Measurements from ENCODE around the gene CTNS. TPM values are rescaled to one million over a fixed set of nuclear protein-coding genes. Genes with fewer than 3 reads are reported as not detected.

Gene CTNS
- total and polyA plus RNA-seq, 2 donors from 2014 or later: 11.9 to 15.7 TPM

DNA sequence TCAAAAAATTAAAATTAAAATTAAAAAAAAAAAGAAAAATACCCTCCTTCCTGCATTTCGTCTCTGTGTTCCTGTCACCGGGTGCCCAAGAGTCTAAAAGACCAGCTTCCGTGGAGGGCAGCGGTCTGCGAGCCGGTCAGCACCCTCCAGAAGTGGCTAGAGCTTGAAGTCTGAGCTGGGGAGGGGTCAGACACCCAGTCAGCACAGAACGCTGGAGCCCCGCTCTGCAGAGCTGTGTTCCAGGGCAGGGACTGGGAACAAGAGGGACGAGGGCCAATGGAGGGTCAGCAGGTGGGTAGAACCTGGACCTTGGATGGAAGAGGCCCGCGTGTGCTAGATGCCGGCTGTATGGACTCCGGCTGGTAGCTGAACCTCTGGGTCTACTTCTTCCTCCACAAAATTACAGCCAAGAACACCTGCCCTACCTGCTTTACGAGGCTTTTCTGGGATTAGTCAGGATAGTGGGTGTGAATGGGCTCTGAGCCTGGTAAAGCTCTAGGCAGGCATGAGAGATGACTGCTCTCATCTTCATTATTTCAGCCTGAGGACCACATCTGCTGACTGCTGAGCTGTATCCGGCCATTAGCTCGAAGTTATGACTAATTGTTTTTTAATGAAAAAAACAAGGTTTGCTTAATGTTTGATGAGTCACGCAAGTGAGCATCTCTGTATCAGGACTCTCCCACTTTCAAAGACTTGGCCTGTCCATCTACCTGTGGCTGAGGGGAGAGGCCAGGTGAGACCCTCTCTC lies 33.3 kb upstream of the CTNS start:
- Histone ChIP-seq H3K36me3 (ENCODE audit: control insufficient read depth in 2 of 3, insufficient read depth in 3 of 3, low read length in 3 of 3) (peaks cover 0 to 12% (median 6%) of the 10 kb centered on the region in 3 donors), H3K9ac (ENCODE audit: low read length in 3 of 3) (no peak overlapping the region), H3K27ac (ENCODE audit: low read depth in 2 of 2, low read length in 2 of 2) (no peak overlapping the region), H3K9me3 (ENCODE audit: control insufficient read depth in 2 of 3, insufficient read depth in 1 of 3, low read length in 3 of 3) (no peaks in the 10 kb centered on the region), H3K4me3 (ENCODE audit: low read length in 3 of 3) (no peak overlapping the region), H3K27me3 (ENCODE audit: control insufficient read depth, insufficient read depth, low read length) (no peaks in the 10 kb centered on the region), H3K4me1 (ENCODE audit: control insufficient read depth in 2 of 3, insufficient read depth in 2 of 3, low read depth in 1 of 3, low read length in 3 of 3) (no peaks in the 10 kb centered on the region)
- no peak for FAIRE-seq
- intact Hi-C loops (cut with DNase I): no loop called here
- TF ChIP-seq, protein P1, sequence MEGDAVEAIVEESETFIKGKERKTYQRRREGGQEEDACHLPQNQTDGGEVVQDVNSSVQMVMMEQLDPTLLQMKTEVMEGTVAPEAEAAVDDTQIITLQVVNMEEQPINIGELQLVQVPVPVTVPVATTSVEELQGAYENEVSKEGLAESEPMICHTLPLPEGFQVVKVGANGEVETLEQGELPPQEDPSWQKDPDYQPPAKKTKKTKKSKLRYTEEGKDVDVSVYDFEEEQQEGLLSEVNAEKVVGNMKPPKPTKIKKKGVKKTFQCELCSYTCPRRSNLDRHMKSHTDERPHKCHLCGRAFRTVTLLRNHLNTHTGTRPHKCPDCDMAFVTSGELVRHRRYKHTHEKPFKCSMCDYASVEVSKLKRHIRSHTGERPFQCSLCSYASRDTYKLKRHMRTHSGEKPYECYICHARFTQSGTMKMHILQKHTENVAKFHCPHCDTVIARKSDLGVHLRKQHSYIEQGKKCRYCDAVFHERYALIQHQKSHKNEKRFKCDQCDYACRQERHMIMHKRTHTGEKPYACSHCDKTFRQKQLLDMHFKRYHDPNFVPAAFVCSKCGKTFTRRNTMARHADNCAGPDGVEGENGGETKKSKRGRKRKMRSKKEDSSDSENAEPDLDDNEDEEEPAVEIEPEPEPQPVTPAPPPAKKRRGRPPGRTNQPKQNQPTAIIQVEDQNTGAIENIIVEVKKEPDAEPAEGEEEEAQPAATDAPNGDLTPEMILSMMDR (IDR thresholded peaks at IDR 0.05; ENCODE audit: borderline replicate concordance, extremely low read depth, insufficient read depth): no peak
- peak in 1 of 5 donors; percentile 22 for DNase-seq

DNA sequence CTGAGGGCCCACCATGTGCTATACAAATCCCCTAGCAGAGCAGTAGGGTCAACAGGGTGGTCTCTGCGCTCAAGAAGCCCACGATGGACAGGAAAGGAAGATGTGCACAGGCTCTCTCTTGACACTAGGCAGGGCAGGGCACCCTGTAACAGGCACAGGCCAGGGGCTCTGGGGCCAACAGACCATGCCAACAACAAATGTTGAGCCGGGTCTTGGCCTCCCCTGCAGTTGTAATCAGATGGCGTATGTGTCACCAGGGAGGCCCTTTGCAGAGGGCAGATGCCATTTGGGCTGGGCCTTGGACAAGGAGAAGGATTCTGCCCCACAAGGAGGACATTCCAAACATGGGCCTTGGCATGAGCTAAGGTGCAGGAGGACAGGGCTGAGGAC lies 32.7 kb upstream of the CTNS start:
- TF ChIP-seq, protein P1 (IDR thresholded peaks at IDR 0.05; ENCODE audit: borderline replicate concordance, extremely low read depth, insufficient read depth): no peak
- FAIRE-seq: no peak

DNA sequence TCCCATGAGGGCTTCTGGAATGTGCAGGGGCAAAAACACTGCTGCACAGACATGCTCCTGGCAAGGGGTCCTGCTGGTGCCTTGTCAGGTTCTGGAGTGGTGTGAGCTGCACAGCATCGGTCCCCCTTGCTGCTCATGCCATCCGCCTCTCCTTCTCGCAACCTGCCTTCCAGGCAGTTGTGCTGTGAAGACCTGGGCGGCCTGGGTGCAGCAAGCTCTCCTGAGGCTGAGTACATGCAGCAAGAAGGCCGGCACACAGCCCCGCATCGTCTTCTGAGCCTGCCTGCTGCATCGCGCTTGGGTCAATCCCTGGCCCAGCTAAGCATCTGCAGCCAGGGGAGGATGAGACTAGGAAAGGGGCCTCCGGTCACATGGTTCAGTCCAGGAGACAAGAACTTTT lies 26.9 kb upstream of the CTNS start:
- intact Hi-C loops (cut with DNase I): no loop called here
- peaks cover 0 to 48% (median 32%) of the 10 kb centered on the region in 3 donors for H3K36me3 ChIP-seq (ENCODE audit: control insufficient read depth in 2 of 3, insufficient read depth in 3 of 3, low read length in 3 of 3)

More for the DNA sequence above, 32.7 kb upstream of the CTNS start:
- Histone ChIP-seq H3K9me3 (ENCODE audit: control insufficient read depth in 2 of 3, insufficient read depth in 1 of 3, low read length in 3 of 3) (no peaks in the 10 kb centered on the region), H3K4me1 (ENCODE audit: control insufficient read depth in 2 of 3, insufficient read depth in 2 of 3, low read depth in 1 of 3, low read length in 3 of 3) (no peaks in the 10 kb centered on the region), H3K27ac (ENCODE audit: low read depth in 2 of 2, low read length in 2 of 2) (no peak overlapping the region), H3K4me3 (ENCODE audit: low read length in 3 of 3) (no peak overlapping the region), H3K9ac (ENCODE audit: low read length in 3 of 3) (no peak overlapping the region), H3K36me3 (ENCODE audit: control insufficient read depth in 2 of 3, insufficient read depth in 3 of 3, low read length in 3 of 3) (peaks cover 0 to 17% (median 6%) of the 10 kb centered on the region in 3 donors), H3K27me3 (ENCODE audit: control insufficient read depth, insufficient read depth, low read length) (no peaks in the 10 kb centered on the region)
- intact Hi-C loops (cut with DNase I): no loop called here
- peak in 1 of 5 donors; percentile 7 for DNase-seq

More for the DNA sequence above, 26.9 kb upstream of the CTNS start:
- TF ChIP-seq, protein P1 (IDR thresholded peaks at IDR 0.05; ENCODE audit: borderline replicate concordance, extremely low read depth, insufficient read depth): no peak
- H3K9me3 ChIP-seq (ENCODE audit: control insufficient read depth in 2 of 3, insufficient read depth in 1 of 3, low read length in 3 of 3): no peaks in the 10 kb centered on the region
- no peaks in the 10 kb centered on the region for H3K27me3 ChIP-seq (ENCODE audit: control insufficient read depth, insufficient read depth, low read length)
- FAIRE-seq (no peak), DNase-seq (no peak)
- H3K4me1 ChIP-seq (ENCODE audit: control insufficient read depth in 2 of 3, insufficient read depth in 2 of 3, low read depth in 1 of 3, low read length in 3 of 3): no peaks in the 10 kb centered on the region
- no peak overlapping the region for H3K9ac ChIP-seq (ENCODE audit: low read length in 3 of 3)
- no peak overlapping the region for H3K4me3 ChIP-seq (ENCODE audit: low read length in 3 of 3)
- H3K27ac ChIP-seq (ENCODE audit: low read depth in 2 of 2, low read length in 2 of 2): no peak overlapping the region

Data from kidney (tissue), 14 donors.